Mucosa of rectum (tissue), 2 donors: Measurements from ENCODE around the gene ANK2.

Source experiments
- H3K27ac ChIP-seq, 2 donors: one replicate each; pipeline ENCODE4 v1.7.0; 2013; ENCODE audit warnings: inconsistent platforms in 2 of 2, low read depth in 2 of 2, low read length in 2 of 2
- H3K27me3 ChIP-seq, 2 donors: one replicate each; pipeline ENCODE4 v1.7.0; 2013; ENCODE audit warnings: low read length in 2 of 2; ENCODE audit not compliant: control insufficient read depth in 2 of 2, insufficient read depth in 2 of 2
- H3K36me3 ChIP-seq, 2 donors: one replicate each; pipeline ENCODE4 v1.7.0; 2013; ENCODE audit warnings: low read length in 2 of 2; ENCODE audit not compliant: control insufficient read depth in 2 of 2, insufficient read depth in 2 of 2
- H3K4me1 ChIP-seq, 2 donors: one replicate each; pipeline ENCODE4 v1.7.0; 2013; ENCODE audit warnings: low read length in 2 of 2, mild to moderate bottlenecking in 1 of 2; ENCODE audit not compliant: control insufficient read depth in 2 of 2, insufficient read depth in 2 of 2
- H3K4me3 ChIP-seq, 2 donors: one replicate each; pipeline ENCODE4 v1.7.0; 2013; ENCODE audit warnings: low read length in 2 of 2
- H3K9ac ChIP-seq, 2 donors: one replicate each; pipeline ENCODE4 v1.7.0; 2013; ENCODE audit warnings: low read length in 2 of 2, low read depth in 1 of 2, mild to moderate bottlenecking in 1 of 2
- H3K9me3 ChIP-seq, 2 donors: one replicate each; pipeline ENCODE4 v1.7.0; 2013; ENCODE audit warnings: low read length in 2 of 2; ENCODE audit not compliant: control insufficient read depth in 2 of 2
- donor health status: healthy.
- donor health status: Normal muscosa, but diverticular disease.

The ANK2 gene

GRCh38 chr4:113049421-113050370, at the start of gene ANK2:
TSS of gene ANK2 (plus strand) at chr4:113049653. CDS start at chr4:113049729, 76 bp downstream.
- H3K27me3 ChIP-seq = no peaks in the 10 kb centered on the region
- H3K4me3 ChIP-seq = peak within 1 kb of the TSS in 1 of 2 donors; percentile 48
- no peaks in the 10 kb centered on the region for H3K36me3 ChIP-seq
- no peaks in the 10 kb centered on the region for H3K9me3 ChIP-seq
- H3K27ac ChIP-seq = no peak within 1 kb of the TSS
- H3K4me1 ChIP-seq = no peaks in the 10 kb centered on the region
- no peak within 1 kb of the TSS for H3K9ac ChIP-seq

- Histone ChIP-seq H3K27ac (no peak overlapping the region), H3K9ac (no peak overlapping the region), H3K9me3 (no peaks in the 10 kb centered on the region), H3K36me3 (no peaks in the 10 kb centered on the region), H3K4me3 (no peak overlapping the region), H3K27me3 (no peaks in the 10 kb centered on the region), H3K4me1 (no peaks in the 10 kb centered on the region)
Measured at GRCh38 chr4:113003841-113004240, 45.6 kb upstream of the ANK2 start.

- H3K27ac ChIP-seq = no peak overlapping the region
- no peak overlapping the region for H3K9ac ChIP-seq
- H3K27me3 ChIP-seq = no peaks in the 10 kb centered on the region
- H3K4me1 ChIP-seq = no peaks in the 10 kb centered on the region
- no peak overlapping the region for H3K4me3 ChIP-seq
- no peaks in the 10 kb centered on the region for H3K36me3 ChIP-seq
- H3K9me3 ChIP-seq = no peaks in the 10 kb centered on the region
Measured at GRCh38 chr4:113004655-113005054, 44.8 kb upstream of the ANK2 start.

GRCh38 chr4:113006632-113007031, 42.8 kb upstream of the ANK2 start:
- no peaks in the 10 kb centered on the region for H3K4me1 ChIP-seq
- no peaks in the 10 kb centered on the region for H3K27me3 ChIP-seq
- H3K9me3 ChIP-seq = no peaks in the 10 kb centered on the region
- no peak overlapping the region for H3K9ac ChIP-seq
- H3K4me3 ChIP-seq = no peak overlapping the region
- no peak overlapping the region for H3K27ac ChIP-seq
- no peaks in the 10 kb centered on the region for H3K36me3 ChIP-seq

GRCh38 chr4:113007151-113007550, 42.3 kb upstream of the ANK2 start:
- Histone ChIP-seq H3K27ac (no peak overlapping the region), H3K36me3 (no peaks in the 10 kb centered on the region), H3K4me1 (no peaks in the 10 kb centered on the region), H3K9ac (no peak overlapping the region), H3K9me3 (no peaks in the 10 kb centered on the region), H3K4me3 (no peak overlapping the region), H3K27me3 (no peaks in the 10 kb centered on the region)

GRCh38 chr4:113008135-113008534, 41.3 kb upstream of the ANK2 start:
- no peaks in the 10 kb centered on the region for H3K36me3 ChIP-seq
- H3K27ac ChIP-seq = no peak overlapping the region
- no peak overlapping the region for H3K9ac ChIP-seq
- H3K4me3 ChIP-seq = no peak overlapping the region
- no peaks in the 10 kb centered on the region for H3K9me3 ChIP-seq
- H3K27me3 ChIP-seq = no peaks in the 10 kb centered on the region
- no peaks in the 10 kb centered on the region for H3K4me1 ChIP-seq

GRCh38 chr4:113008716-113009115, 40.7 kb upstream of the ANK2 start:
- Histone ChIP-seq H3K27me3 (no peaks in the 10 kb centered on the region), H3K36me3 (no peaks in the 10 kb centered on the region), H3K4me1 (no peaks in the 10 kb centered on the region), H3K9ac (no peak overlapping the region), H3K27ac (no peak overlapping the region), H3K4me3 (no peak overlapping the region), H3K9me3 (no peaks in the 10 kb centered on the region)

GRCh38 chr4:113009461-113009860, 40.0 kb upstream of the ANK2 start:
- no peak overlapping the region for H3K27ac ChIP-seq
- no peak overlapping the region for H3K4me3 ChIP-seq
- H3K9me3 ChIP-seq = no peaks in the 10 kb centered on the region
- no peaks in the 10 kb centered on the region for H3K4me1 ChIP-seq
- no peak overlapping the region for H3K9ac ChIP-seq
- no peaks in the 10 kb centered on the region for H3K27me3 ChIP-seq
- H3K36me3 ChIP-seq = no peaks in the 10 kb centered on the region

GRCh38 chr4:113012122-113012725, 37.2 kb upstream of the ANK2 start:
- Histone ChIP-seq H3K9ac (no peak overlapping the region), H3K27me3 (no peaks in the 10 kb centered on the region), H3K36me3 (no peaks in the 10 kb centered on the region), H3K27ac (no peak overlapping the region), H3K4me3 (no peak overlapping the region), H3K9me3 (no peaks in the 10 kb centered on the region), H3K4me1 (no peaks in the 10 kb centered on the region)

GRCh38 chr4:113012786-113013185, 36.7 kb upstream of the ANK2 start:
- no peak overlapping the region for H3K27ac ChIP-seq
- no peaks in the 10 kb centered on the region for H3K36me3 ChIP-seq
- H3K9ac ChIP-seq = no peak overlapping the region
- H3K4me1 ChIP-seq = no peaks in the 10 kb centered on the region
- no peaks in the 10 kb centered on the region for H3K9me3 ChIP-seq
- H3K27me3 ChIP-seq = no peaks in the 10 kb centered on the region
- H3K4me3 ChIP-seq = no peak overlapping the region
